Calu3 (cell line): ENCODE results near the gene KCNJ14. TPM values are rescaled to one million over a fixed set of nuclear protein-coding genes. Genes with fewer than 3 reads are reported as not detected.

Experiments used
- Bru-seq: library from RNA; stranded (reverse); fragments of 400-500 nt; gene quantifications from one replicate; lab custom pipeline; 2021; lab: Mats Ljungman, UMichigan
- BruChase-seq, 2 experiments: library from RNA; stranded (reverse); fragments of 400-500 nt; gene quantifications; one replicate each; lab custom pipeline; 2021; lab: Mats Ljungman, UMichigan
- BruUV-seq: library from RNA; stranded (reverse); fragments of 400-500 nt; replicated peaks from 2 replicates; lab custom pipeline; 2021; lab: Mats Ljungman, UMichigan
- CTCF ChIA-PET: fragments of 300-600 bp; sonication (Branson Sonifier 250); formaldehyde crosslinking; loops from one replicate; lab custom pipeline; 2022; ENCODE audit warnings: antibody characterized with exemption; lab: Charles Lee
- DNase-seq: peaks from one replicate; pipeline ENCODE4 v3.0.0; 2022
- H3K27ac Mint-ChIP-seq: one replicate; pipeline ENCODE4 v1.8.0; 2022; ENCODE audit warnings: mixed read lengths; ENCODE audit not compliant: unreplicated experiment
- H3K27me3 Mint-ChIP-seq: one replicate; pipeline ENCODE4 v1.8.0; 2022; ENCODE audit warnings: mixed read lengths; ENCODE audit not compliant: unreplicated experiment
- H3K36me3 Mint-ChIP-seq: one replicate; pipeline ENCODE4 v1.8.0; 2022; ENCODE audit warnings: mild to moderate bottlenecking, moderate library complexity, mixed read lengths; ENCODE audit not compliant: insufficient read depth, unreplicated experiment
- H3K4me1 Mint-ChIP-seq: one replicate; pipeline ENCODE4 v1.8.0; 2022; ENCODE audit warnings: mild to moderate bottlenecking, low read depth, mixed read lengths; ENCODE audit not compliant: unreplicated experiment
- H3K4me3 Mint-ChIP-seq: one replicate; pipeline ENCODE4 v1.8.0; 2022; ENCODE audit warnings: mild to moderate bottlenecking, low read depth, moderate library complexity, mixed read lengths; ENCODE audit not compliant: unreplicated experiment
- H3K9me3 Mint-ChIP-seq: one replicate; pipeline ENCODE4 v1.8.0; 2022; ENCODE audit warnings: low read depth, mixed read lengths; ENCODE audit not compliant: unreplicated experiment
- intact Hi-C: fragments of 100-400 bp; cut with micrococcal nuclease; formaldehyde crosslinking; loops from one replicate; pipeline ENCODE4 v1.10.0; 2022; ENCODE audit not compliant: unreplicated experiment
- long read RNA-seq: library from polyadenylated mRNA; stranded (forward); transcript quantifications from one replicate; pipeline ENCODE4 v2.0.0, GENCODE V29; 2022
- total RNA-seq: library from RNA; stranded (reverse); gene quantifications from 2 replicates; pipeline ENCODE4 v1.2.3, GENCODE V29; 2022
- TF ChIP-seq, protein P1 (sequence below): fragments of 200-600 bp; IDR thresholded peaks from one replicate; pipeline ENCODE4 v1.8.0; 2022; ENCODE audit warnings: antibody characterized with exemption; ENCODE audit not compliant: unreplicated experiment

The KCNJ14 gene
- total RNA-seq (9.6 and 9.9 TPM in 2 replicates), Bru-seq, nascent RNA (percentile 80 among the genes with signal in this experiment), BruChase-seq, experiment 1, labeled RNA remaining after a 6-hour chase (percentile 97 among the genes with signal in this experiment), BruChase-seq, experiment 2, labeled RNA remaining after a 2-hour chase (percentile 97 among the genes with signal in this experiment)
- long read RNA-seq, partial matches to known transcripts = 0 of 5 reads
- long read RNA-seq, other reads (novel, unspliced or antisense) = 5 of 5 reads

DNA sequence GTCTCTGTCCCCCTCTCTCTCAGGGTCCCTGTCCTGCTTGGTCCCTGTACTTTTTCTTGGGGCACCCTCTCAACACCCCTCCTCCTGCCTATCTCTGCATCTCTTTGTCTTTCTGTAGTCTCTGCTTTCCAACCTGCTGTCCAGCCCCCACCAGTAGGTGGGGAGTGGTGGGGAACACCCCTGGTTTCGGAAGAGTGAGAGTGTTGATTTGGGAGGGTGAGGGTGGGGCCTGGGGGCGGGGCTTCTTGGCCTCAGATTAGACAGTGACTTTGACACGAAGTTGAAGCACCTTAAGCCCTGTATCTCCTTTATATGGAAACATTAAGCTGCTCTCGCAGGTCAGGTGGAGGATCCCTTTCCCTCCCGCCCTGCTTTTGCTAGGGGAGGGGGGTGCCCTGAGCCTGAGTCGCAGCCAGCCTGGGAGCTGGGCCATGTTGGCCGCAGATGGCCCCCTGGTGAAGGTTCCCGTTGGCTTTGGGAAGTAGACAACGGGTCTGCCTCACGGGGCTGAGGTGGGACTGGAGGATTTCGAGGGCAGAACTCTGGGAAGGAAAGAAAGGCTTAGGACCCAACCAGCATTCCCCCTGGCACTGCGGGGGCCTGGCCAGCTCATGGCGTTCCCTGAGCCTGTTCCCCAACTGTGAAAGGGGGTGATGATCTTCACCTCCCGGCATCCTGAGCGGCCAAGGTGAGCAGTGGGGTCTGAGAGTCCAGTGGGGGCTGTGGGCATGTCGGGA is at the start of gene KCNJ14:
KCNJ14 (plus strand) TSS at position 404 of the 737 bp plus-strand sequence. CDS start 6,151 bp downstream, outside the sequence.
- intact Hi-C loops = no loop called here
- Mint-ChIP-seq H3K9me3 (no peaks in the 10 kb centered on the region), H3K27me3 (no peaks in the 10 kb centered on the region), H3K36me3 (peaks cover 73% of the 10 kb centered on the region), H3K4me1 (peaks cover 20% of the 10 kb centered on the region), H3K4me3 (no peak within 1 kb of the TSS), H3K27ac (no peak within 1 kb of the TSS)
- TF ChIP-seq, protein P1, sequence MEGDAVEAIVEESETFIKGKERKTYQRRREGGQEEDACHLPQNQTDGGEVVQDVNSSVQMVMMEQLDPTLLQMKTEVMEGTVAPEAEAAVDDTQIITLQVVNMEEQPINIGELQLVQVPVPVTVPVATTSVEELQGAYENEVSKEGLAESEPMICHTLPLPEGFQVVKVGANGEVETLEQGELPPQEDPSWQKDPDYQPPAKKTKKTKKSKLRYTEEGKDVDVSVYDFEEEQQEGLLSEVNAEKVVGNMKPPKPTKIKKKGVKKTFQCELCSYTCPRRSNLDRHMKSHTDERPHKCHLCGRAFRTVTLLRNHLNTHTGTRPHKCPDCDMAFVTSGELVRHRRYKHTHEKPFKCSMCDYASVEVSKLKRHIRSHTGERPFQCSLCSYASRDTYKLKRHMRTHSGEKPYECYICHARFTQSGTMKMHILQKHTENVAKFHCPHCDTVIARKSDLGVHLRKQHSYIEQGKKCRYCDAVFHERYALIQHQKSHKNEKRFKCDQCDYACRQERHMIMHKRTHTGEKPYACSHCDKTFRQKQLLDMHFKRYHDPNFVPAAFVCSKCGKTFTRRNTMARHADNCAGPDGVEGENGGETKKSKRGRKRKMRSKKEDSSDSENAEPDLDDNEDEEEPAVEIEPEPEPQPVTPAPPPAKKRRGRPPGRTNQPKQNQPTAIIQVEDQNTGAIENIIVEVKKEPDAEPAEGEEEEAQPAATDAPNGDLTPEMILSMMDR = no peak
- CTCF ChIA-PET = interaction anchor here (0.6 to 0.7 kb wide), 2 partner anchors 13 to 1717 kb away, joined by 3 read pairs; no protein-coding TSS in a partner anchor
- no peak for DNase-seq
- no TSS peak for BruUV-seq

DNA sequence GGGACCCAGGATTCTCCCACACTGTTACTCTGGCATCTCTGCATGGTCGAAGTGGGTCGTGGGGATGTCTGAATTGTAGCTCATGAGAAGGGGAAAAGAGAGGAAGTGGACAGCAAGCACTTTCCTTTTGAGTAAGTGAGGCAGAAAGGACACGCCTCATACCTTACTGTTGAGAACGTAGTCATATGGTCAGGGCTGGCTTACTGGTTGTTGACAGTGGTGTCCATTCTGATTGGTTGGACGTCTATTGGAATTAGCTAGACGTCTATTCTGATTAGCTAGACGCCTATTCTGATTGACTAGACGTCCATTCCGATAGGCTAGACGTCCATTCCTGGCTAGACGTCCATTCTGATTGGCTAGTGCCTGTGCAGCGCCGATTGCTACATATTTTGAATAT is 49.5 kb upstream of the KCNJ14 start:
- intact Hi-C loops = no loop called here
- Mint-ChIP-seq H3K4me3 (no peak overlapping the region), H3K27ac (no peak overlapping the region), H3K27me3 (peaks cover 37% of the 10 kb centered on the region), H3K9me3 (no peaks in the 10 kb centered on the region), H3K36me3 (no peaks in the 10 kb centered on the region), H3K4me1 (no peaks in the 10 kb centered on the region)
- no peak for DNase-seq
- BruUV-seq = no TSS peak
- TF ChIP-seq, protein P1 = no peak
- CTCF ChIA-PET = interaction anchor here (1.3 kb wide), 1 partner anchor 14 kb away, joined by 4 read pairs; the partner anchor contains the start of gene KDELR1

DNA sequence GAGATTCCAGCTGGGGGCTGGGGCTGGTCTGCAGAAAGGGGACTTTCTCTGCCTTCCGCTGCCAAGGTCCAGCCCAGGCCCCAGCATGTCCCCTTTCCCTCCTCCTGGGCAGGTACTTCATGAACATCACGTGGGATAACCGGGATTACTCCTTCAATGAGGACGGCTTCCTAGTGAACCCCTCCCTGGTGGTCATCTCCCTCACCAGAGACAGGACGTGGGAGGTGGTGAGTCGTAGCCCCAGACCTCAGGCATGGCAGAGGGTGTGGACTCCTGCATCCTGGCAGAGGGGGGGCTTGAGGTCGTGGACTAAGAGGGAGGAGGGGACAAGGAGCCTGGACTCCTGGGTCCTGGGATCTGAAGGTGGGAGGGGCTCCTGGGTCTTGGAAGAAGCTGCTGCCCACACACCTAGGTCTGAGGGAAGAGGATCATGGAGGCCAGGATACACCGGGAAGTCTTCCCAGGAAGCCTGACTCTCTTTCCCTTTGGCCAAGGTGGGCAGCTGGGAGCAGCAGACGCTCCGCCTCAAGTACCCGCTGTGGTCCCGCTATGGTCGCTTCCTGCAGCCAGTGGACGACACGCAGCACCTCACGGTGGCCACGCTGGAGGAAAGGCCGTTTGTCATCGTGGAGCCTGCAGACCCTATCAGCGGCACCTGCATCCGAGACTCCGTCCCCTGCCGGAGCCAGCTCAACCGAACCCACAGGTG is 41.3 kb upstream of the KCNJ14 start:
- no peak for DNase-seq
- Mint-ChIP-seq H3K4me1 (no peaks in the 10 kb centered on the region), H3K27ac (no peak overlapping the region), H3K9me3 (no peaks in the 10 kb centered on the region), H3K4me3 (peak overlapping the region; percentile 59), H3K27me3 (peaks cover 37% of the 10 kb centered on the region), H3K36me3 (no peaks in the 10 kb centered on the region)
- BruUV-seq = no TSS peak
- intact Hi-C loops = no loop called here
- TF ChIP-seq, protein P1 = no peak
- CTCF ChIA-PET = interaction anchor here (0.6 to 1.3 kb wide), 2 partner anchors 23 to 401 kb away, joined by 3 to 7 read pairs; partner anchors contain the start of gene KDELR1

DNA sequence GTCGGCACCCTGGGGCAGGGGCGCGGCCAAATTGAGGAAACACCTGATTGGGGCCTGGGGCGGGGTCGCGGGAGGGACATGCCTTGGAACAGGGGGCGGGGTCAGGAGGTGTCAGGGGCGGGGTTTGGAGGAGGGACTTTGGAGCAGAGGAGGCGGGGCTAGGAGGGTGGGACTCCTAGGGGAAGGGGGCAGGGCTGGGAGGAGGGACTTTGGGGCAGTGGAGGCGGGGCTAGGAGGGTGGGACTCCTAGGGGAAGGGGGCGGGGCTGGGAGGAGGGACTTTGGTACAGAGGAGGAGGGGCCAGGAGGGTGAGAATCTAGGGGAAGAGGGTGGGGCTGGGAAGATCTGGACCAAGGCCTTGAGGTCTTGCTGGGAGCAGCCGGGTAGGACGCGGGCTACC is 40.0 kb upstream of the KCNJ14 start:
- no TSS peak for BruUV-seq
- DNase-seq = peak; percentile 62
- H3K36me3 Mint-ChIP-seq = no peaks in the 10 kb centered on the region
- CTCF ChIA-PET = interaction anchor here (1.3 kb wide), 1 partner anchor 24 kb away, joined by 7 read pairs; the partner anchor contains the start of gene KDELR1
- no peak overlapping the region for H3K4me3 Mint-ChIP-seq
- no peak overlapping the region for H3K27ac Mint-ChIP-seq
- H3K27me3 Mint-ChIP-seq = peaks cover 37% of the 10 kb centered on the region
- intact Hi-C loops = no loop called here
- no peaks in the 10 kb centered on the region for H3K4me1 Mint-ChIP-seq
- H3K9me3 Mint-ChIP-seq = no peaks in the 10 kb centered on the region
- TF ChIP-seq, protein P1 = no peak
